ENCODE results near the gene PNMA8A. TPM values are rescaled to one million over a fixed set of nuclear protein-coding genes. Genes with fewer than 3 reads are reported as not detected.

PNMA8A gene
- polyA plus RNA-seq (2013) = 6.9 and 7.6 TPM in 2 replicates

- Histone ChIP-seq H3K79me1 (ENCODE audit: low read length) (peaks cover 8% of the 10 kb centered on the region), H3K27me3 (ENCODE audit: insufficient read depth, low read length) (no peaks in the 10 kb centered on the region), H3K4ac (ENCODE audit: low read depth, low read length) (no peak within 1 kb of the TSS), H4K12ac (ENCODE audit: low read depth, low read length) (peak within 1 kb of the TSS; percentile 21), H3K14ac (ENCODE audit: low read length) (peak within 1 kb of the TSS; percentile 40), H3K18ac (ENCODE audit: low read length) (peak within 1 kb of the TSS; percentile 19), H3K4me1 (ENCODE audit: control insufficient read depth in 1 of 2, insufficient read depth in 2 of 2, low read length in 2 of 2) (peaks cover 12 to 16% of the 10 kb centered on the region in 2 experiments), H3K23ac (ENCODE audit: low read length) (no peak within 1 kb of the TSS), H3K79me2 (ENCODE audit: control insufficient read depth, insufficient read depth, low read length, poor library complexity) (no peaks in the 10 kb centered on the region), H2BK5ac (ENCODE audit: low read depth, low read length, poor library complexity) (no peak within 1 kb of the TSS), H3K4me3 (ENCODE audit: low read depth, low read length) (peak within 1 kb of the TSS; percentile 63), H4K91ac (ENCODE audit: low read depth, low read length) (peak within 1 kb of the TSS; percentile 42), H3K4me2 (ENCODE audit: low read length) (peak within 1 kb of the TSS; percentile 87), H3K36me3 (ENCODE audit: control insufficient read depth in 1 of 2, insufficient read depth in 2 of 2, low read length in 2 of 2) (no peaks in the 10 kb centered on the region), H3K9ac (ENCODE audit: low read length) (peak within 1 kb of the TSS; percentile 52), H3K27ac (ENCODE audit: low read depth, low read length) (peak within 1 kb of the TSS; percentile 66), H2BK120ac (ENCODE audit: insufficient read depth, low read length, poor library complexity) (no peak within 1 kb of the TSS), H3K9me3 (ENCODE audit: insufficient read depth, low read depth, low read length) (no peaks in the 10 kb centered on the region), H2BK12ac (ENCODE audit: low read length) (no peak within 1 kb of the TSS), H4K8ac (ENCODE audit: low read depth, low read length) (peak within 1 kb of the TSS; percentile 68), H2AFZ (ENCODE audit: insufficient read depth, low read length, poor library complexity) (peak within 1 kb of the TSS; percentile 70), H2AK5ac (ENCODE audit: low read length) (peak within 1 kb of the TSS; percentile 24)
- no CpG with 5 or more reads among the region's 57 CpGs for WGBS (ENCODE audit: extremely low coverage, insufficient coverage, insufficient read length)
- DNase-seq = peak; percentile 37 to 38
Observed at GRCh38 chr19:46471116-46471733, at the start of gene PNMA8A. Gene PNMA8A (minus strand): TSS chr19:46471563. CDS start chr19:46471035, 528 bp downstream.

GRCh38 chr19:46520616-46521015, 49.3 kb upstream of the PNMA8A start:
- DNase-seq = no peak
- WGBS (ENCODE audit: extremely low coverage, insufficient coverage, insufficient read length) = no CpG with 5 or more reads among the region's 6 CpGs
- no peak overlapping the region for H2AK5ac ChIP-seq (ENCODE audit: low read length)

GRCh38 chr19:46517471-46517870, 46.1 kb upstream of the PNMA8A start:
- Histone ChIP-seq H2BK120ac (ENCODE audit: insufficient read depth, low read length, poor library complexity) (no peak overlapping the region), H3K4me2 (ENCODE audit: low read length) (no peak overlapping the region), H4K8ac (ENCODE audit: low read depth, low read length) (no peak overlapping the region), H3K18ac (ENCODE audit: low read length) (no peak overlapping the region), H3K36me3 (ENCODE audit: control insufficient read depth in 1 of 2, insufficient read depth in 2 of 2, low read length in 2 of 2) (no peaks in the 10 kb centered on the region), H4K12ac (ENCODE audit: low read depth, low read length) (no peak overlapping the region), H3K79me2 (ENCODE audit: control insufficient read depth, insufficient read depth, low read length, poor library complexity) (no peaks in the 10 kb centered on the region), H3K14ac (ENCODE audit: low read length) (no peak overlapping the region), H3K27ac (ENCODE audit: low read depth, low read length) (no peak overlapping the region), H3K79me1 (ENCODE audit: low read length) (no peaks in the 10 kb centered on the region), H2AK5ac (ENCODE audit: low read length) (no peak overlapping the region), H2BK12ac (ENCODE audit: low read length) (no peak overlapping the region), H3K27me3 (ENCODE audit: insufficient read depth, low read length) (no peaks in the 10 kb centered on the region), H2AFZ (ENCODE audit: insufficient read depth, low read length, poor library complexity) (no peak overlapping the region), H3K9me3 (ENCODE audit: insufficient read depth, low read depth, low read length) (peaks cover 2% of the 10 kb centered on the region), H3K9ac (ENCODE audit: low read length) (no peak overlapping the region), H4K91ac (ENCODE audit: low read depth, low read length) (no peak overlapping the region), H3K23ac (ENCODE audit: low read length) (no peak overlapping the region), H3K4me1 (ENCODE audit: control insufficient read depth in 1 of 2, insufficient read depth in 2 of 2, low read length in 2 of 2) (no peaks in the 10 kb centered on the region), H2BK5ac (ENCODE audit: low read depth, low read length, poor library complexity) (no peak overlapping the region), H3K4ac (ENCODE audit: low read depth, low read length) (no peak overlapping the region), H3K4me3 (ENCODE audit: low read depth, low read length) (no peak overlapping the region)
- no CpG with 5 or more reads among the region's 6 CpGs for WGBS (ENCODE audit: extremely low coverage, insufficient coverage, insufficient read length)
- no peak for DNase-seq

More at GRCh38 chr19:46520616-46521015, 49.3 kb upstream of the PNMA8A start:
- Histone ChIP-seq H3K23ac (ENCODE audit: low read length) (no peak overlapping the region), H3K4me3 (ENCODE audit: low read depth, low read length) (no peak overlapping the region), H2BK120ac (ENCODE audit: insufficient read depth, low read length, poor library complexity) (no peak overlapping the region), H4K12ac (ENCODE audit: low read depth, low read length) (no peak overlapping the region), H4K91ac (ENCODE audit: low read depth, low read length) (no peak overlapping the region), H3K27me3 (ENCODE audit: insufficient read depth, low read length) (no peaks in the 10 kb centered on the region), H3K14ac (ENCODE audit: low read length) (no peak overlapping the region), H3K9ac (ENCODE audit: low read length) (no peak overlapping the region), H3K9me3 (ENCODE audit: insufficient read depth, low read depth, low read length) (no peaks in the 10 kb centered on the region), H2AFZ (ENCODE audit: insufficient read depth, low read length, poor library complexity) (no peak overlapping the region), H3K18ac (ENCODE audit: low read length) (no peak overlapping the region), H4K8ac (ENCODE audit: low read depth, low read length) (no peak overlapping the region), H3K36me3 (ENCODE audit: control insufficient read depth in 1 of 2, insufficient read depth in 2 of 2, low read length in 2 of 2) (no peaks in the 10 kb centered on the region), H3K4me2 (ENCODE audit: low read length) (no peak overlapping the region), H2BK12ac (ENCODE audit: low read length) (no peak overlapping the region), H2BK5ac (ENCODE audit: low read depth, low read length, poor library complexity) (no peak overlapping the region), H3K4ac (ENCODE audit: low read depth, low read length) (no peak overlapping the region), H3K27ac (ENCODE audit: low read depth, low read length) (no peak overlapping the region), H3K79me1 (ENCODE audit: low read length) (no peaks in the 10 kb centered on the region), H3K79me2 (ENCODE audit: control insufficient read depth, insufficient read depth, low read length, poor library complexity) (no peaks in the 10 kb centered on the region), H3K4me1 (ENCODE audit: control insufficient read depth in 1 of 2, insufficient read depth in 2 of 2, low read length in 2 of 2) (no peaks in the 10 kb centered on the region)

GRCh38 chr19:46515879-46516350, 44.6 kb upstream of the PNMA8A start:
- no peak overlapping the region for H2BK12ac ChIP-seq (ENCODE audit: low read length)
- no peaks in the 10 kb centered on the region for H3K79me2 ChIP-seq (ENCODE audit: control insufficient read depth, insufficient read depth, low read length, poor library complexity)
- no peak overlapping the region for H3K4me2 ChIP-seq (ENCODE audit: low read length)
- peak in 1 of 2 donors; percentile 55 for DNase-seq
- H3K9me3 ChIP-seq (ENCODE audit: insufficient read depth, low read depth, low read length) = peaks cover 4% of the 10 kb centered on the region
- H3K27ac ChIP-seq (ENCODE audit: low read depth, low read length) = no peak overlapping the region
- H2BK5ac ChIP-seq (ENCODE audit: low read depth, low read length, poor library complexity) = no peak overlapping the region
- WGBS (ENCODE audit: extremely low coverage, insufficient coverage, insufficient read length) = no CpG with 5 or more reads among the region's 6 CpGs
- no peak overlapping the region for H3K9ac ChIP-seq (ENCODE audit: low read length)
- H2AK5ac ChIP-seq (ENCODE audit: low read length) = no peak overlapping the region
- no peak overlapping the region for H3K4ac ChIP-seq (ENCODE audit: low read depth, low read length)
- no peaks in the 10 kb centered on the region for H3K36me3 ChIP-seq (ENCODE audit: control insufficient read depth in 1 of 2, insufficient read depth in 2 of 2, low read length in 2 of 2)
- no peak overlapping the region for H4K8ac ChIP-seq (ENCODE audit: low read depth, low read length)
- no peak overlapping the region for H4K12ac ChIP-seq (ENCODE audit: low read depth, low read length)
- H3K14ac ChIP-seq (ENCODE audit: low read length) = no peak overlapping the region
- no peak overlapping the region for H3K23ac ChIP-seq (ENCODE audit: low read length)
- H3K27me3 ChIP-seq (ENCODE audit: insufficient read depth, low read length) = no peaks in the 10 kb centered on the region
- no peaks in the 10 kb centered on the region for H3K79me1 ChIP-seq (ENCODE audit: low read length)
- no peak overlapping the region for H3K18ac ChIP-seq (ENCODE audit: low read length)
- no peak overlapping the region for H4K91ac ChIP-seq (ENCODE audit: low read depth, low read length)
- no peak overlapping the region for H2BK120ac ChIP-seq (ENCODE audit: insufficient read depth, low read length, poor library complexity)
- no peak overlapping the region for H2AFZ ChIP-seq (ENCODE audit: insufficient read depth, low read length, poor library complexity)
- H3K4me1 ChIP-seq (ENCODE audit: control insufficient read depth in 1 of 2, insufficient read depth in 2 of 2, low read length in 2 of 2) = no peaks in the 10 kb centered on the region
- no peak overlapping the region for H3K4me3 ChIP-seq (ENCODE audit: low read depth, low read length)

All from trophoblast cell (in vitro differentiated cells and primary cell).